ENCODE data around the gene ASF1A.

DNA sequence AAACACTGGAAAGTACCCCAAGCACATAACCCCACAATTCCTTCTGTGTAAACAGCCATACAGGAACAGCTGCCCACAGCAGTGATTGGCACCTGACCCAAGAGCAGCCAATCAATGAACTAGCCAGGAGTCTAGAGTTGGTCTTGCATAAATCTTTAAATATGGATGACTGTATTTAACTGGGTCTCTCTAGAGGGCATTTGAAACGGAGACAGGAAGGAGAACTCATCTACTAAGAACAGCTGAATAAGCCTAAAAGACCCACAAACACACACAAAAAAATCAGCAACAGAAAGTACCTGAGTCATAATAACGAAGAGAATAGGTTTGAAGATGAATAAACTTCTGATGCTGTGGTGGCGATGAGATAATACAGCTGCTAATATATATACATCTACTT is 49.0 kb upstream of the ASF1A start:
- TF ChIP-seq, protein P1, sequence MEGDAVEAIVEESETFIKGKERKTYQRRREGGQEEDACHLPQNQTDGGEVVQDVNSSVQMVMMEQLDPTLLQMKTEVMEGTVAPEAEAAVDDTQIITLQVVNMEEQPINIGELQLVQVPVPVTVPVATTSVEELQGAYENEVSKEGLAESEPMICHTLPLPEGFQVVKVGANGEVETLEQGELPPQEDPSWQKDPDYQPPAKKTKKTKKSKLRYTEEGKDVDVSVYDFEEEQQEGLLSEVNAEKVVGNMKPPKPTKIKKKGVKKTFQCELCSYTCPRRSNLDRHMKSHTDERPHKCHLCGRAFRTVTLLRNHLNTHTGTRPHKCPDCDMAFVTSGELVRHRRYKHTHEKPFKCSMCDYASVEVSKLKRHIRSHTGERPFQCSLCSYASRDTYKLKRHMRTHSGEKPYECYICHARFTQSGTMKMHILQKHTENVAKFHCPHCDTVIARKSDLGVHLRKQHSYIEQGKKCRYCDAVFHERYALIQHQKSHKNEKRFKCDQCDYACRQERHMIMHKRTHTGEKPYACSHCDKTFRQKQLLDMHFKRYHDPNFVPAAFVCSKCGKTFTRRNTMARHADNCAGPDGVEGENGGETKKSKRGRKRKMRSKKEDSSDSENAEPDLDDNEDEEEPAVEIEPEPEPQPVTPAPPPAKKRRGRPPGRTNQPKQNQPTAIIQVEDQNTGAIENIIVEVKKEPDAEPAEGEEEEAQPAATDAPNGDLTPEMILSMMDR (conservative IDR thresholded peaks at IDR 0.05; ENCODE audit: low read length) = no peak
- TF ChIP-seq EZH2phosphoT487 (IDR thresholded peaks at IDR 0.05; ENCODE audit: borderline replicate concordance, low read depth, low read length) = no peak
